NT2/D1 (cell line): ENCODE data around the gene SEC31B.

Source experiments
- SUZ12 ChIP-seq: IDR thresholded peaks from 2 replicates; pipeline ENCODE4 v1.6.1; 2011; ENCODE audit not compliant: insufficient read length, insufficient read depth; ENCODE audit errors: extremely low read depth
- YY1 ChIP-seq: IDR thresholded peaks from 2 replicates; pipeline ENCODE4 v1.6.1; 2011; ENCODE audit not compliant: insufficient read length, insufficient read depth
- ZNF274 ChIP-seq: IDR thresholded peaks from 2 replicates; pipeline ENCODE4 v1.6.1; 2011; ENCODE audit warnings: mild to moderate bottlenecking, low read depth, low read length

GRCh38 chr10:100515612-100516011 lies 4.0 kb downstream of the SEC31B start:
- TF ChIP-seq ZNF274: no peak
- no peak for TF ChIP-seq YY1
- no peak for TF ChIP-seq SUZ12
